Suprapubic skin (tissue), 3 donors: Measurements from ENCODE around the gene ZEB1.

ENCODE experiments used
- POLR2AphosphoS5 ChIP-seq, 3 donors: sonication (generic); formaldehyde crosslinking; IDR thresholded peaks; one replicate each; pipeline ENCODE4 v1.6.1; 2017; ENCODE audit warnings: antibody characterized with exemption in 3 of 3
- TF ChIP-seq, protein P1 (sequence below), 2 donors: fragments of 200-600 bp in 1 of 2; fragments of 450-650 bp in 1 of 2; sonication (generic) in 1 of 2; IDR thresholded peaks; one replicate each; pipeline ENCODE4 v1.5.1; 2016 to 2019; ENCODE audit warnings: antibody characterized with exemption in 2 of 2, mild to moderate bottlenecking in 1 of 2, moderate library complexity in 1 of 2

GRCh38 chr10:31419394-31420063, 100.5 kb downstream of the ZEB1 start:
- TF ChIP-seq, protein P1, sequence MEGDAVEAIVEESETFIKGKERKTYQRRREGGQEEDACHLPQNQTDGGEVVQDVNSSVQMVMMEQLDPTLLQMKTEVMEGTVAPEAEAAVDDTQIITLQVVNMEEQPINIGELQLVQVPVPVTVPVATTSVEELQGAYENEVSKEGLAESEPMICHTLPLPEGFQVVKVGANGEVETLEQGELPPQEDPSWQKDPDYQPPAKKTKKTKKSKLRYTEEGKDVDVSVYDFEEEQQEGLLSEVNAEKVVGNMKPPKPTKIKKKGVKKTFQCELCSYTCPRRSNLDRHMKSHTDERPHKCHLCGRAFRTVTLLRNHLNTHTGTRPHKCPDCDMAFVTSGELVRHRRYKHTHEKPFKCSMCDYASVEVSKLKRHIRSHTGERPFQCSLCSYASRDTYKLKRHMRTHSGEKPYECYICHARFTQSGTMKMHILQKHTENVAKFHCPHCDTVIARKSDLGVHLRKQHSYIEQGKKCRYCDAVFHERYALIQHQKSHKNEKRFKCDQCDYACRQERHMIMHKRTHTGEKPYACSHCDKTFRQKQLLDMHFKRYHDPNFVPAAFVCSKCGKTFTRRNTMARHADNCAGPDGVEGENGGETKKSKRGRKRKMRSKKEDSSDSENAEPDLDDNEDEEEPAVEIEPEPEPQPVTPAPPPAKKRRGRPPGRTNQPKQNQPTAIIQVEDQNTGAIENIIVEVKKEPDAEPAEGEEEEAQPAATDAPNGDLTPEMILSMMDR (IDR thresholded peaks at IDR 0.05): no peak
- no peak for TF ChIP-seq POLR2AphosphoS5 (IDR thresholded peaks at IDR 0.05)
